GM23338 (cell line): ENCODE measurements around the gene MPST. TPM values are rescaled to one million over a fixed set of nuclear protein-coding genes. Genes with fewer than 3 reads are reported as not detected.

Source experiments
- ATAC-seq: fragments of 200-7000 bp; cut with Tn5 transposase; 3 replicates; pipeline ENCODE4 v1.9.1; 2020
- DNase-seq: peaks from one replicate; pipeline ENCODE4 v3.0.0-alpha.2; 2015; ENCODE audit warnings: low spot score
- H2AFZ ChIP-seq: fragments of 200-600 bp; sonication (generic); 2 replicates; pipeline ENCODE4 v1.8.0; 2016; ENCODE audit warnings: antibody characterized with exemption, mild to moderate bottlenecking, moderate library complexity
- H3F3A ChIP-seq: fragments of 200-600 bp; sonication (generic); replicated peaks from 2 replicates; pipeline ENCODE4 v1.8.0; 2017; ENCODE audit warnings: antibody characterized with exemption, mixed run types, low read depth
- H3K27ac ChIP-seq: fragments of 200-600 bp; sonication (generic); 2 replicates; pipeline ENCODE4 v1.6.1; 2016; ENCODE audit warnings: low read depth
- H3K27me3 ChIP-seq: fragments of 200-600 bp; sonication (generic); 2 replicates; pipeline ENCODE4 v1.8.0; 2016; ENCODE audit warnings: mild to moderate bottlenecking, mixed run types, moderate library complexity; ENCODE audit not compliant: insufficient read depth
- H3K36me3 ChIP-seq: fragments of 200-600 bp; sonication (generic); 2 replicates; pipeline ENCODE4 v1.8.0; 2016; ENCODE audit warnings: mild to moderate bottlenecking; ENCODE audit not compliant: insufficient read depth
- H3K4me1 ChIP-seq: fragments of 200-600 bp; sonication (generic); 2 replicates; pipeline ENCODE4 v1.8.0; 2016; ENCODE audit warnings: mild to moderate bottlenecking, moderate library complexity; ENCODE audit not compliant: insufficient read depth
- H3K4me2 ChIP-seq: fragments of 200-600 bp; sonication (generic); 2 replicates; pipeline ENCODE4 v1.7.1; 2017; ENCODE audit warnings: mixed run types
- H3K4me3 ChIP-seq: fragments of 200-600 bp; sonication (generic); 2 replicates; pipeline ENCODE4 v1.6.1; 2016; ENCODE audit warnings: mixed run types
- H3K79me2 ChIP-seq: fragments of 200-600 bp; sonication (generic); replicated peaks from 2 replicates; pipeline ENCODE4 v1.8.0; 2017; ENCODE audit warnings: mild to moderate bottlenecking; ENCODE audit not compliant: insufficient read depth
- H3K9me2 ChIP-seq: fragments of 200-600 bp; sonication (generic); 2 replicates; pipeline ENCODE4 v1.8.0; 2017; ENCODE audit not compliant: insufficient read depth
- H4K20me1 ChIP-seq: fragments of 200-600 bp; sonication (generic); replicated peaks from 2 replicates; pipeline ENCODE4 v1.8.0; 2017; ENCODE audit warnings: mild to moderate bottlenecking; ENCODE audit not compliant: insufficient read depth
- H3K27ac Mint-ChIP-seq: 2 replicates; pipeline ENCODE4 v1.8.0; 2020; ENCODE audit warnings: inconsistent platforms, mild to moderate bottlenecking, moderate library complexity, mixed read lengths
- H3K27me3 Mint-ChIP-seq: 3 replicates; pipeline ENCODE4 v1.8.0; 2022; ENCODE audit warnings: low read depth, mild to moderate bottlenecking, moderate library complexity, mixed read lengths, inconsistent platforms; ENCODE audit not compliant: insufficient read depth, poor library complexity
- H3K36me3 Mint-ChIP-seq: 3 replicates; pipeline ENCODE4 v1.8.0; 2021; ENCODE audit warnings: low read depth, mild to moderate bottlenecking, inconsistent platforms, moderate library complexity, mixed read lengths
- H3K4me1 Mint-ChIP-seq: 3 replicates; pipeline ENCODE4 v1.8.0; 2020; ENCODE audit warnings: mild to moderate bottlenecking, inconsistent platforms, mixed read lengths
- H3K4me3 Mint-ChIP-seq: 3 replicates; pipeline ENCODE4 v1.8.0; 2021; ENCODE audit warnings: moderate library complexity, mild to moderate bottlenecking, inconsistent platforms, mixed read lengths
- H3K9me3 Mint-ChIP-seq: 3 replicates; pipeline ENCODE4 v1.8.0; 2020; ENCODE audit warnings: moderate library complexity, mild to moderate bottlenecking, inconsistent platforms, mixed read lengths
- ETS1 ChIP-seq: IDR thresholded peaks from 2 replicates; pipeline ENCODE4 v1.6.1; 2016; ENCODE audit warnings: antibody characterized with exemption
- EZH2 ChIP-seq: fragments of 200-600 bp; sonication (generic); IDR thresholded peaks from one replicate; pipeline ENCODE4 v1.8.0; 2017; ENCODE audit warnings: antibody characterized with exemption, mild to moderate bottlenecking, low read depth; ENCODE audit not compliant: unreplicated experiment
- JUNB ChIP-seq: IDR thresholded peaks from one replicate; pipeline ENCODE4 v1.6.1; 2016; ENCODE audit warnings: antibody characterized with exemption; ENCODE audit not compliant: unreplicated experiment
- NANOG ChIP-seq: IDR thresholded peaks from 2 replicates; pipeline ENCODE4 v1.6.1; 2016; ENCODE audit warnings: antibody characterized with exemption, borderline replicate concordance
- POLR2AphosphoS5 ChIP-seq: IDR thresholded peaks from 2 replicates; pipeline ENCODE4 v1.6.1; 2016; ENCODE audit warnings: antibody characterized with exemption, low read depth
- REST ChIP-seq: IDR thresholded peaks from one replicate; pipeline ENCODE4 v1.6.1; 2018; ENCODE audit warnings: antibody characterized with exemption; ENCODE audit not compliant: unreplicated experiment
- ZNF114 ChIP-seq: fragments of 250-450 bp; sonication (Bioruptor Pico); IDR thresholded peaks from 2 replicates; pipeline ENCODE4 v1.5.0; 2020; ENCODE audit warnings: mild to moderate bottlenecking, moderate library complexity
- ZNF331 ChIP-seq: fragments of 250-450 bp; sonication (Bioruptor Pico); IDR thresholded peaks from 2 replicates; pipeline ENCODE4 v1.5.0; 2020; ENCODE audit warnings: low read depth, mild to moderate bottlenecking, moderate library complexity
- polyA plus RNA-seq: library from polyadenylated mRNA; unstranded; fragments of >200 nt; fragmentation: Nextera tagmentation; extraction: Ambion mirVana; gene quantifications from 2 replicates; pipeline ENCODE4 v1.2.1, GENCODE V29; 2016
- total RNA-seq: library from RNA; depleted of rRNA; stranded (reverse); fragments of >200 nt; shearing (Covaris generic); gene quantifications from 2 replicates; pipeline ENCODE4 v1.2.3, GENCODE V29; 2014

MPST gene
- total and polyA plus RNA-seq, 2 experiments from 2014 or later: 86.2 to 158 TPM

- TF ChIP-seq POLR2AphosphoS5: no peak
Measured at GRCh38 chr22:37010976-37011375, 8.6 kb upstream of the MPST start (continued).

GRCh38 chr22:37011472-37011871 is 8.1 kb upstream of the MPST start:
- Histone ChIP-seq H3K4me2 (no peak overlapping the region), H3K36me3 (no peaks in the 10 kb centered on the region), H3K9me2 (no peaks in the 10 kb centered on the region), H3K79me2 (no peaks in the 10 kb centered on the region; the same call in 1 of the 2 replicates), H2AFZ (no peak overlapping the region), H3K27ac (no peak overlapping the region), H3F3A (no peaks in the 10 kb centered on the region), H3K27me3 (no peaks in the 10 kb centered on the region), H3K4me3 (no peak overlapping the region), H4K20me1 (no peaks in the 10 kb centered on the region; the same call in 1 of the 2 replicates), H3K4me1 (0 out of 2 replicates have a peak, but pooled peaks cover 4% of the 10 kb centered on the region)
- no peaks in the 10 kb centered on the region; the same call in 2 of the 3 replicates for H3K9me3 Mint-ChIP-seq
- H3K4me3 Mint-ChIP-seq: no peak overlapping the region
- TF ChIP-seq EZH2: no peak
- no peak for TF ChIP-seq NANOG
- no peak for TF ChIP-seq ZNF114 (CRISPR knock-in tag)
- no peak for TF ChIP-seq REST
- no peak for TF ChIP-seq ZNF331 (CRISPR knock-in tag)
- H3K36me3 Mint-ChIP-seq: peaks cover 2% of the 10 kb centered on the region; the same call in 2 of the 3 replicates
- no peak overlapping the region for H3K27ac Mint-ChIP-seq
- peaks cover 5% of the 10 kb centered on the region; the same call in 2 of the 3 replicates for H3K4me1 Mint-ChIP-seq
- peaks cover 14% of the 10 kb centered on the region for H3K27me3 Mint-ChIP-seq
- DNase-seq (no peak), ATAC-seq (no peak)

- Histone ChIP-seq H3K27me3 (no peaks in the 10 kb centered on the region), H4K20me1 (no peaks in the 10 kb centered on the region; the same call in 1 of the 2 replicates), H3K27ac (no peak overlapping the region), H3K36me3 (no peaks in the 10 kb centered on the region), H2AFZ (no peak overlapping the region), H3K4me3 (no peak overlapping the region), H3K4me2 (no peak overlapping the region), H3K9me2 (no peaks in the 10 kb centered on the region), H3K79me2 (no peaks in the 10 kb centered on the region; the same call in 1 of the 2 replicates), H3F3A (no peaks in the 10 kb centered on the region), H3K4me1 (0 out of 2 replicates have a peak, but pooled peaks cover 4% of the 10 kb centered on the region)
- Mint-ChIP-seq H3K4me1 (peaks cover 5% of the 10 kb centered on the region; the same call in 2 of the 3 replicates), H3K4me3 (no peak overlapping the region), H3K27me3 (peaks cover 14% of the 10 kb centered on the region), H3K36me3 (peaks cover 9% of the 10 kb centered on the region; the same call in 2 of the 3 replicates), H3K27ac (no peak overlapping the region), H3K9me3 (no peaks in the 10 kb centered on the region; the same call in 2 of the 3 replicates)
- ATAC-seq (no peak), DNase-seq (no peak)
- TF ChIP-seq REST (no peak), ETS1 (no peak), JUNB (no peak), ZNF331 (CRISPR knock-in tag) (no peak)
Measured at GRCh38 chr22:37012262-37012904, 7.2 kb upstream of the MPST start.
